SK-N-SH (cell line): ENCODE results near the gene FOXK1. TPM values are rescaled to one million over a fixed set of nuclear protein-coding genes. Genes with fewer than 3 reads are reported as not detected.

Experiments
- CTCF ChIA-PET: fragments of 300-600, 350-600 bp; formaldehyde crosslinking; extraction: SDS; loops from one replicate; lab custom pipeline; 2021; lab: Yijun Ruan, JAX
- POLR2A ChIA-PET: fragments of 350-600 bp; sonication (Branson Sonifier 250); formaldehyde crosslinking; extraction: SDS; loops from one replicate; lab custom pipeline; 2020; ENCODE audit warnings: antibody characterized with exemption, inconsistent platforms; lab: Yijun Ruan, JAX
- DNase-seq: peaks from one replicate; pipeline ENCODE4 v3.0.0; 2012
- H2AFZ ChIP-seq: fragments of 200-600 bp; sonication (generic); 2 replicates; pipeline ENCODE4 v1.8.1; 2016; ENCODE audit warnings: antibody characterized with exemption, mild to moderate bottlenecking, low read depth
- H3F3A ChIP-seq: fragments of 200-600 bp; sonication (generic); replicated peaks from 2 replicates; pipeline ENCODE3; 2016; ENCODE audit warnings: antibody characterized with exemption, mild to moderate bottlenecking; ENCODE audit not compliant: insufficient read depth
- H3K27ac ChIP-seq, 2 experiments: fragments of 200-500 bp in 1 of 2; fragments of 200-600 bp in 1 of 2; sonication (Bioruptor generic) in 1 of 2; sonication (generic), shearing (Covaris generic) in 1 of 2; 2 replicates each; pipeline versions ENCODE4 v1.5.1 to v1.6.1; 2014 to 2016; ENCODE audit warnings: low read depth in 2 of 2, inconsistent platforms in 1 of 2, low read length in 1 of 2, mild to moderate bottlenecking in 1 of 2, mixed read lengths in 1 of 2
- H3K27me3 ChIP-seq: fragments of 200-600 bp; sonication (generic), shearing (Covaris generic); 2 replicates; pipeline ENCODE4 v1.6.1; 2016; ENCODE audit warnings: mixed run types; ENCODE audit not compliant: insufficient read depth
- H3K36me3 ChIP-seq, 2 experiments: fragments of 200-500 bp in 1 of 2; fragments of 200-600 bp in 1 of 2; sonication (Bioruptor generic) in 1 of 2; sonication (generic) in 1 of 2; replicated peaks in 1 of 2; 2 replicates each; pipeline versions ENCODE3 to v1.5.1; 2014 to 2016; ENCODE audit warnings: low read length in 1 of 2, mild to moderate bottlenecking in 1 of 2; ENCODE audit not compliant: insufficient read depth in 2 of 2, control insufficient read depth in 1 of 2
- H3K4me1 ChIP-seq, 2 experiments: fragments of 200-500 bp in 1 of 2; fragments of 200-600 bp in 1 of 2; sonication (Bioruptor generic) in 1 of 2; sonication (generic), shearing (Covaris generic) in 1 of 2; 2 replicates each; pipeline versions ENCODE4 v1.5.1 to v1.6.1; 2014 to 2016; ENCODE audit warnings: low read depth in 1 of 2, low read length in 1 of 2, mixed run types in 1 of 2; ENCODE audit not compliant: insufficient read depth in 2 of 2, control insufficient read depth in 1 of 2
- H3K4me2 ChIP-seq: fragments of 200-600 bp; sonication (generic), shearing (Covaris generic); 2 replicates; pipeline ENCODE4 v1.6.1; 2017; ENCODE audit warnings: mixed run types
- H3K4me3 ChIP-seq, 2 experiments: fragments of 200-500 bp in 1 of 2; fragments of 200-600 bp in 1 of 2; sonication (Bioruptor generic) in 1 of 2; sonication (generic), shearing (Covaris generic) in 1 of 2; 2 replicates each; pipeline versions ENCODE4 v1.5.1 to v1.8.1; 2014 to 2016; ENCODE audit warnings: low read depth in 2 of 2, inconsistent platforms in 1 of 2, low read length in 1 of 2, mild to moderate bottlenecking in 1 of 2, mixed read lengths in 1 of 2, moderate library complexity in 1 of 2
- H3K79me2 ChIP-seq: fragments of 200-600 bp; sonication (generic); 2 replicates; pipeline ENCODE4 v1.8.1; 2017; ENCODE audit warnings: mild to moderate bottlenecking; ENCODE audit not compliant: insufficient read depth
- H3K9ac ChIP-seq: fragments of 200-600 bp; sonication (generic); 2 replicates; pipeline ENCODE4 v1.6.1; 2017; ENCODE audit warnings: mixed run types
- H3K9me2 ChIP-seq: fragments of 200-600 bp; sonication (generic); 2 replicates; pipeline ENCODE4 v1.6.1; 2017; ENCODE audit warnings: mixed run types
- H3K9me3 ChIP-seq: fragments of 200-600 bp; sonication (generic); 2 replicates; pipeline ENCODE4 v1.6.1; 2017; ENCODE audit warnings: mixed run types, mild to moderate bottlenecking, moderate library complexity
- H4K20me1 ChIP-seq: fragments of 200-600 bp; sonication (generic); 2 replicates; pipeline ENCODE4 v1.6.1; 2017; ENCODE audit warnings: mild to moderate bottlenecking, mixed run types; ENCODE audit not compliant: insufficient read depth
- CHD2 ChIP-seq: fragments of 150-350 bp; IDR thresholded peaks from 2 replicates; pipeline ENCODE4 v1.6.1; 2018; ENCODE audit warnings: low read length; ENCODE audit not compliant: partially characterized antibody
- ELF1 ChIP-seq: IDR thresholded peaks from 2 replicates; pipeline ENCODE4 v1.4.0; 2012
- EP300 ChIP-seq, 2 experiments: IDR thresholded peaks; 2 replicates each; pipeline versions ENCODE4 v1.4.0 to v1.6.1; 2012; ENCODE audit warnings: borderline replicate concordance in 1 of 2, low read depth in 1 of 2, low read length in 1 of 2
- FOXJ3 ChIP-seq: sonication (generic); formaldehyde crosslinking; IDR thresholded peaks from 2 replicates; pipeline ENCODE4 v1.5.1; 2020; ENCODE audit warnings: mild to moderate bottlenecking, missing genetic modification reagents
- FOXM1 ChIP-seq: IDR thresholded peaks from 2 replicates; pipeline ENCODE4 v1.4.0; 2012; ENCODE audit warnings: low read depth, mild to moderate bottlenecking
- GABPA ChIP-seq: IDR thresholded peaks from 2 replicates; pipeline ENCODE4 v1.4.0; 2012; ENCODE audit warnings: low read depth, mild to moderate bottlenecking
- GATA2 ChIP-seq: sonication (generic); formaldehyde crosslinking; IDR thresholded peaks from 2 replicates; pipeline ENCODE4 v1.5.0; 2020; ENCODE audit warnings: mild to moderate bottlenecking, missing genetic modification reagents
- MEF2A ChIP-seq: IDR thresholded peaks from 2 replicates; pipeline ENCODE4 v1.4.0; 2012; ENCODE audit warnings: low read depth, borderline replicate concordance
- MXI1 ChIP-seq: IDR thresholded peaks from 2 replicates; pipeline ENCODE4 v1.6.1; 2012; ENCODE audit warnings: mild to moderate bottlenecking, low read depth, low read length, improper control_type of control experiment
- NFIC ChIP-seq: IDR thresholded peaks from 2 replicates; pipeline ENCODE4 v1.4.0; 2012; ENCODE audit warnings: borderline replicate concordance
- RCOR1 ChIP-seq: fragments of 150-350 bp; IDR thresholded peaks from 2 replicates; pipeline ENCODE4 v1.6.1; 2017; ENCODE audit warnings: antibody characterized with exemption, low read length
- RFX5 ChIP-seq: IDR thresholded peaks from 2 replicates; pipeline ENCODE4 v1.6.1; 2012; ENCODE audit warnings: mild to moderate bottlenecking, improper control_type of control experiment, low read length
- SMC3 ChIP-seq: IDR thresholded peaks from 2 replicates; pipeline ENCODE4 v1.6.1; 2012; ENCODE audit warnings: low read depth, low read length, improper control_type of control experiment
- TAF1 ChIP-seq: IDR thresholded peaks from 2 replicates; pipeline ENCODE4 v1.6.1; 2012; ENCODE audit warnings: low read depth, mild to moderate bottlenecking, low read length, moderate library complexity, borderline replicate concordance
- TCF12 ChIP-seq: IDR thresholded peaks from 2 replicates; pipeline ENCODE4 v1.4.0; 2012
- USF1 ChIP-seq: IDR thresholded peaks from 2 replicates; pipeline ENCODE4 v1.4.0; 2012; ENCODE audit warnings: low read depth, borderline replicate concordance
- WGBS: methylation state at CpG from one replicate; pipeline ENCODE4 v1.1.6; 2017; ENCODE audit warnings: low lambda C conversion rate; 5-methylcytosine and 5-hydroxymethylcytosine counted together
- polyA plus RNA-seq, 3 experiments: library from polyadenylated mRNA; depleted of rRNA; stranded (reverse); fragments of >200 nt; gene quantifications; 2 replicates each; pipeline ENCODE4 v1.2.3, GENCODE V29; 2012
- TF ChIP-seq, protein P1 (sequence below): IDR thresholded peaks from 2 replicates; pipeline ENCODE4 v1.4.0; 2012; ENCODE audit warnings: low read depth
- TF ChIP-seq, protein P2 (sequence below): IDR thresholded peaks from 2 replicates; pipeline ENCODE4 v1.4.0; 2012; ENCODE audit warnings: low read depth, borderline replicate concordance
- TF ChIP-seq, protein P3 (sequence below): fragments of 150-350 bp; IDR thresholded peaks from 2 replicates; pipeline ENCODE4 v1.6.1; 2016; ENCODE audit warnings: mild to moderate bottlenecking, low read depth, low read length
- TF ChIP-seq, protein P4 (sequence below): IDR thresholded peaks from 2 replicates; pipeline ENCODE4; 2012

FOXK1 gene
- polyA plus RNA-seq, 1 of the 3 experiments (the other 2 are of a cell fraction): 4.7 TPM

DNA sequence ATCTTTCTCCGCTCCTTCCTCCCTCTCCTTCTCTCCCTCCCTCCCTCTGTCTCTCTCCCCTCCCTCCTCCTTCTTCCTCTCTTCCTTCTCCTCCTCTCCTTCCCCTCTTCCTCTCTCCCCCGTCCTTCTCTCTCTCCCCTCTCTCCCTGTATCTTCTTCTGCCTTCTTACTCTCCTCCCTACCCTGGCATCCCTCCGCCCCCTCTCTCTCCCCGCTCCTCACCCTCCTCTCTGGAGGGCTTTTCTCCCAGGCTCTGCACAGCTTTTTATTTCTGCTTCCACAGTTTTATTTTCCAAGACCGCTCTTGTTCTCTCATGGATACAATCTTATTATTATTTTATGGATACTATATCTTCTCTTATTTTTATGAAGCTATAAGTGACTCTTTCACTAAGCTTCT, 125.9 kb downstream of the FOXK1 start:
- Histone ChIP-seq H3K27me3 (no peaks in the 10 kb centered on the region), H3K79me2 (no peaks in the 10 kb centered on the region), H3K27ac (no peak overlapping the region), H3K4me1 (no peaks in the 10 kb centered on the region), H3F3A (peaks cover 3% of the 10 kb centered on the region), H4K20me1 (no peaks in the 10 kb centered on the region), H3K9me3 (no peaks in the 10 kb centered on the region), H3K4me3 (no peak overlapping the region), H3K36me3 (no peaks in the 10 kb centered on the region), H3K9ac (no peak overlapping the region), H3K9me2 (no peaks in the 10 kb centered on the region), H3K4me2 (no peak overlapping the region), H2AFZ (no peak overlapping the region)
- ChIA-PET CTCF (interaction anchor here (1.0 to 2.5 kb wide), 3 partner anchors 10 to 22 kb away, joined by 4 to 19 read pairs (median 6); no protein-coding TSS in a partner anchor), POLR2A (no interaction called here)
- 85% methylated on average over 5 of the region's 5 CpGs for WGBS
- TF ChIP-seq, protein P1, sequence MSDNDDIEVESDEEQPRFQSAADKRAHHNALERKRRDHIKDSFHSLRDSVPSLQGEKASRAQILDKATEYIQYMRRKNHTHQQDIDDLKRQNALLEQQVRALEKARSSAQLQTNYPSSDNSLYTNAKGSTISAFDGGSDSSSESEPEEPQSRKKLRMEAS: no peak
- TF ChIP-seq TCF12 (no peak), TAF1 (no peak), RCOR1 (no peak)
- DNase-seq: no peak

DNA sequence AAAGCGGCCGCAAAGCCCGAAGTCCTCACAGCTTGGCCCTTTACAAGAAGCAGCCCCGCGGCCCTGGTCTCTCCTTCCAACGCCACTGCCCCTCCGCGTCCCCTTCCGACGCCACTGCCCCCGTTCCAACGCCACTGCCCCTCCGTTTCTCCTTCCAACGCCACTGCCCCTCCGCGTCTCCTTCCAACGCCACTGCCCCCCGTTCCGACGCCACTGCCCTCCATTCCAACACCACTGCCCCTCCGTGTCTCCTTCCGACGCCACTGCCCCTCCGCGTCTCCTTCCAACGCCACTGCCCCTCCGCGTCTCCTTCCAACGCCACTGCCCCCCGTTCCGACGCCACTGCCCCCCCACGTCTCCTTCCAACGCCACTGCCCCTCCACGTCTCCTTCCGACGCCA, 126.5 kb downstream of the FOXK1 start:
- Histone ChIP-seq H3K27me3 (no peaks in the 10 kb centered on the region), H3K79me2 (no peaks in the 10 kb centered on the region), H3K9ac (no peak overlapping the region), H3K9me3 (no peaks in the 10 kb centered on the region), H3K4me3 (no peak overlapping the region), H4K20me1 (no peaks in the 10 kb centered on the region), H3F3A (peaks cover 3% of the 10 kb centered on the region), H3K9me2 (no peaks in the 10 kb centered on the region), H2AFZ (no peak overlapping the region), H3K27ac (no peak overlapping the region), H3K36me3 (no peaks in the 10 kb centered on the region), H3K4me2 (no peak overlapping the region), H3K4me1 (no peaks in the 10 kb centered on the region)
- no peak for DNase-seq
- CTCF ChIA-PET: interaction anchor here (1.0 to 2.5 kb wide), 3 partner anchors 10 to 22 kb away, joined by 4 to 19 read pairs (median 6); no protein-coding TSS in a partner anchor
- 95% methylated on average over 37 of the region's 37 CpGs for WGBS
- POLR2A ChIA-PET: no interaction called here
- TF ChIP-seq, protein P2, sequence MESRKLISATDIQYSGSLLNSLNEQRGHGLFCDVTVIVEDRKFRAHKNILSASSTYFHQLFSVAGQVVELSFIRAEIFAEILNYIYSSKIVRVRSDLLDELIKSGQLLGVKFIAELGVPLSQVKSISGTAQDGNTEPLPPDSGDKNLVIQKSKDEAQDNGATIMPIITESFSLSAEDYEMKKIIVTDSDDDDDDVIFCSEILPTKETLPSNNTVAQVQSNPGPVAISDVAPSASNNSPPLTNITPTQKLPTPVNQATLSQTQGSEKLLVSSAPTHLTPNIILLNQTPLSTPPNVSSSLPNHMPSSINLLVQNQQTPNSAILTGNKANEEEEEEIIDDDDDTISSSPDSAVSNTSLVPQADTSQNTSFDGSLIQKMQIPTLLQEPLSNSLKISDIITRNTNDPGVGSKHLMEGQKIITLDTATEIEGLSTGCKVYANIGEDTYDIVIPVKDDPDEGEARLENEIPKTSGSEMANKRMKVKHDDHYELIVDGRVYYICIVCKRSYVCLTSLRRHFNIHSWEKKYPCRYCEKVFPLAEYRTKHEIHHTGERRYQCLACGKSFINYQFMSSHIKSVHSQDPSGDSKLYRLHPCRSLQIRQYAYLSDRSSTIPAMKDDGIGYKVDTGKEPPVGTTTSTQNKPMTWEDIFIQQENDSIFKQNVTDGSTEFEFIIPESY: no peak
- TF ChIP-seq FOXM1: no peak
- TF ChIP-seq, protein P3, sequence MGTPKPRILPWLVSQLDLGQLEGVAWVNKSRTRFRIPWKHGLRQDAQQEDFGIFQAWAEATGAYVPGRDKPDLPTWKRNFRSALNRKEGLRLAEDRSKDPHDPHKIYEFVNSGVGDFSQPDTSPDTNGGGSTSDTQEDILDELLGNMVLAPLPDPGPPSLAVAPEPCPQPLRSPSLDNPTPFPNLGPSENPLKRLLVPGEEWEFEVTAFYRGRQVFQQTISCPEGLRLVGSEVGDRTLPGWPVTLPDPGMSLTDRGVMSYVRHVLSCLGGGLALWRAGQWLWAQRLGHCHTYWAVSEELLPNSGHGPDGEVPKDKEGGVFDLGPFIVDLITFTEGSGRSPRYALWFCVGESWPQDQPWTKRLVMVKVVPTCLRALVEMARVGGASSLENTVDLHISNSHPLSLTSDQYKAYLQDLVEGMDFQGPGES: no peak
- TF ChIP-seq TCF12: no peak
- TF ChIP-seq MEF2A: no peak
- TF ChIP-seq TAF1: no peak
- TF ChIP-seq CHD2: no peak
- no peak for TF ChIP-seq EP300 (IDR thresholded peaks at IDR 0.05; ENCODE audit: borderline replicate concordance in 1 of 2, low read depth in 1 of 2, low read length in 1 of 2)
- no peak for TF ChIP-seq SMC3
- no peak for TF ChIP-seq USF1
- no peak for TF ChIP-seq MXI1
- no peak for TF ChIP-seq GABPA
- no peak for TF ChIP-seq RFX5
- no peak for TF ChIP-seq FOXJ3 (CRISPR knock-in tag)
- TF ChIP-seq NFIC: no peak
- TF ChIP-seq ELF1: no peak
- no peak for TF ChIP-seq GATA2
- TF ChIP-seq, protein P4, sequence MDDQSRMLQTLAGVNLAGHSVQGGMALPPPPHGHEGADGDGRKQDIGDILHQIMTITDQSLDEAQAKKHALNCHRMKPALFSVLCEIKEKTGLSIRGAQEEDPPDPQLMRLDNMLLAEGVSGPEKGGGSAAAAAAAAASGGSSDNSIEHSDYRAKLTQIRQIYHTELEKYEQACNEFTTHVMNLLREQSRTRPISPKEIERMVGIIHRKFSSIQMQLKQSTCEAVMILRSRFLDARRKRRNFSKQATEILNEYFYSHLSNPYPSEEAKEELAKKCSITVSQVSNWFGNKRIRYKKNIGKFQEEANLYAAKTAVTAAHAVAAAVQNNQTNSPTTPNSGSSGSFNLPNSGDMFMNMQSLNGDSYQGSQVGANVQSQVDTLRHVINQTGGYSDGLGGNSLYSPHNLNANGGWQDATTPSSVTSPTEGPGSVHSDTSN: no peak
